Measurements from ENCODE around the gene NYAP2. TPM values are rescaled to one million over a fixed set of nuclear protein-coding genes. Genes with fewer than 3 reads are reported as not detected.

The NYAP2 gene
- total RNA-seq, 1 experiment from 2014 or later: not detected

DNA sequence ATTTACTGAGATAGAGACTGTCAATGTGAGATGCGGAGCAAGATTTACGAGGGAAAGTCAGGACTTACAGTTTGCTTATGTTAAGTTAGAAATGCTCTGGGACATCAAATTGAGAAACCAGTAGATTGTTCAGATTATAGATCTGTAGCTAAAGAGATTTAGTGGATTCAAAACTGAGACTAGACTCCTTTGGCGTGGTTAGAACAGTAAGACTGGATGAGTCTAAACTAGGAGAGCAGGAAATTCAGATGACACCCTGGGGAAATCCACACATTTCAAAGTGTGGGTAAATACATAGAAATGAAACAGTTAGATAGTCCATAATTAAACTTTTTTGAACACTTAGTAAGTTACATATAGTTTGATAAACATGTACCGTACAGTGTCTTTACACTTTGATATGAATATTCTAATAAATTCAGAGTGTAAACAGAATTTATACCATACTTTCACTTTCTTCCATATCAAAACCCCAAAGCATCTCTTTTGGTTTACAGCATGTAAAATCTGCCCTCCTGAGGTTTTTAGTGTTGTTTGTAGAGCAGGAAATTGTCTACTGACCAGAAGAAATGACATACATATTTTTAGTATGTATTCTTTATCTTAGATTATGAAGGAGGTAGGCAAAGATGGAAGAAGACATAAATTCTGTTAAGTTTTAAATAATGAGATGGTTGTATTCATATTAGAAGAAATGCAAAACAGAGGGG is 231.5 kb downstream of the NYAP2 start:
- in situ Hi-C loops (cut with HindIII; ENCODE audit: low pct_unique_long_range_greater_than_20kb, low sequenced_read_pairs): no loop called here
- no peak for DNase-seq (ENCODE audit: low read depth, low spot score)

DNA sequence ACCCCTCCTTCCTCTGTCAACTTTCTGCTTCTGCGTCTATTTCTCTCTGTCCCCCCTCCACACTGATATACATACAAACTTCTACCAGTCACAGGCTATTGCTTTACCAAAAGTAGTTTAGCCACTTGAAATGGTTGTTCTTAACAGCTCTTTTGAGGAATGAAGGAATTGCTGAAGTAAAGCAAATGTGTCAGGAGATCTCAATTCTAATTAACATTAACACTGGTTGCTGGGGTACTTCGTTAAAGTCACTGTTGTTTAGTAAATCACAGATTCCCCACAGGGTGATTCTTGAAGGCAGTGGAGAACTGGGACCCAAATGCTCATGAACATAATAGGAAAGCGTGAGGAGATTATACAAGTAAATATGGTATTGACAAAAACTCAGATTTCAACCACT is 232.8 kb downstream of the NYAP2 start:
- DNase-seq (ENCODE audit: low read depth, low spot score): no peak
- in situ Hi-C loops (cut with HindIII; ENCODE audit: low pct_unique_long_range_greater_than_20kb, low sequenced_read_pairs): no loop called here

DNA sequence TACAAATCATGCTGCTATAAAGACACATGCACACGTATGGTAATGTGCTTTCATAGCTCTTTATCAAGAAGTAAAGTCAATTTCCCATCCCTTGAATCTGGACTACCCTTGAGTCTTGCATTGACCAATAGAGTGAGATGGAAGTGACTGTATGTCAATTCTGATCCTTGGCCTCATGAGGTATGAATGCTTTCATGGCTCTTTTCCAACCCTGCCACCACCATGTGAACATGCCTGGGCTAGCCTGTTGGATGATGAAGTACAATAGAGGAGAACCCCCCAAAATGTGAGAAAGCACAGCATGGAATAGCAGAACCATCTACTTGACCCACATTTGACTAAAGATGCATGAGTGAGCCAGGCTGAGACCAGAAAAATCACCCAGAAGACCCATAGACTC is 237.0 kb downstream of the NYAP2 start:
- no peak for DNase-seq (ENCODE audit: low read depth, low spot score)
- in situ Hi-C loops (cut with HindIII; ENCODE audit: low pct_unique_long_range_greater_than_20kb, low sequenced_read_pairs): no loop called here

DNA sequence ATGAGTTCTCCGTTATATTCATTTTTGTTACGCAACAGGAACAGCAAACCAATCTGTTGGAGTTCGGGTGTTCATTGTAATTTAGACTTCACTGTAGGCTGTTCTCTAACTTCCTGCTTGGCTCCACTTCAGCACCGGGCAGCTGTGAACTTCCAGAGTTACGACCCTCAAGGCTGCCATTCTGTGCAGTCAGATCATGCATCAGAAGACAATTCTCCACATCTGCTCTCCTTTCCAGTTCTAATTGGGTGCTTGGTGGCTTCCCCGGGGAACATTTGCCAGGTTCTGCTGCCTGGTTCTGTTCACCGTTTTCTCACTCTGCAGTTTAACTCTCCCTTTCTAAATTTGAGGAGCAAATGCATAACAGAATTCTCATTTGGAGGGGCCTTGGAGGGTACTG is 237.7 kb downstream of the NYAP2 start:
- DNase-seq (ENCODE audit: low read depth, low spot score): no peak
- in situ Hi-C loops (cut with HindIII; ENCODE audit: low pct_unique_long_range_greater_than_20kb, low sequenced_read_pairs): no loop called here

DNA sequence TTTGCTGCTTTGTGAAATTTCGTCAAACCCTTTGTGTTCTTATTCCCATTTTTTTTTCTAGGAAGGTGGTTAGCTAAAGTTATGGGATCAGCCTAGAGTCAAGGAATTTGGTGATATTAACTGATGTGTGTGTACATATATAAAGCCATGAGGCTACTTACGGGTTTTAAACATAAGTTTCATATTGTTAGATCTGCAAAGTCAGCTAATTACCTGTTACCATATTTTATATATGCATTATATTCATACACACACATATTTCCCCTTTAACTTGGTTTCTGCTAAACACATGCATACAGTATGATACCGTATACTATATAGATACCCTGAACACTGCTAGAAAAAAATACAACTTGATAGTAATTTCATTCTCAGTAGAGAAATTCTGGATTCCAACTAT is 241.0 kb downstream of the NYAP2 start:
- DNase-seq (ENCODE audit: low read depth, low spot score): no peak
- in situ Hi-C loops (cut with HindIII; ENCODE audit: low pct_unique_long_range_greater_than_20kb, low sequenced_read_pairs): no loop called here

DNA sequence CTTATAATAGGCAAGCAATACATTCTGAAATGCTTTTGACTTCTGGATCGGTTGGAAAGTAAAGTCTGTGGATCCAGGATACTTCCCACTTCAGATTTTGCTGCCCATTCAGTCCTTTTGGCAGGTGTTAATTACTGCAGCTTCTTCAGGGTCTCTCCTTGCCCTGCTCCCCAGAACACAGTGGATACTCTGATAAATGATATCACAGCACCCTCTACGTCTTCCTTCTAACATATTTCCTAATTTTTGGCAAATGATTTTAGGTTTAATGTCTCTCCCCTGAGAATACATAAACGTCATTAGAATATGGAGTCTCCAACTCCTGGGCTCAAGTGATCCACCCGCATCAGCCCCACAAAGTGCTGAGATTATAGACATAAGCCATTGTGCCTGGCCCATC is 249.8 kb downstream of the NYAP2 start:
- in situ Hi-C loops (cut with HindIII; ENCODE audit: low pct_unique_long_range_greater_than_20kb, low sequenced_read_pairs): no loop called here
- no peak for DNase-seq (ENCODE audit: low read depth, low spot score)

DNA sequence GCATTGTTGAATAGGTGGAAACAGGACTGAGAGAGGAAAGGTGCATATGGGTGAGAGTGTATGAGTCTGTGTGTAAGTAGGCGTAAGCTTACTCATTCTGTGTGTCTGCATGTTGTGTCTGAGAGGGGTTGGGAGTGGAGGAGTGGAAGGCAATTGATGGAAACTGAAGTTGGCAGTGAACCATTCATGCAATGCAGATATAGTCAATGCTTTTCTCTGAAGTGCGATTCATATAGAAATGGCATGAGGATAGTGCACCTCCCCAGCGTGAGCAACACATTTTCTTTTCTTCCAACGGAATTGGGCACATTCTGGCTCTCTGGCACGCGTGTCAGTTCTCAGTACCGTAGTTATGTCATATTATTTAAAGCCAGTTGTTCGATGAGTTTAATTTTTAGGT is 250.5 kb downstream of the NYAP2 start:
- DNase-seq (ENCODE audit: low read depth, low spot score): no peak
- in situ Hi-C loops (cut with HindIII; ENCODE audit: low pct_unique_long_range_greater_than_20kb, low sequenced_read_pairs): no loop called here

DNA sequence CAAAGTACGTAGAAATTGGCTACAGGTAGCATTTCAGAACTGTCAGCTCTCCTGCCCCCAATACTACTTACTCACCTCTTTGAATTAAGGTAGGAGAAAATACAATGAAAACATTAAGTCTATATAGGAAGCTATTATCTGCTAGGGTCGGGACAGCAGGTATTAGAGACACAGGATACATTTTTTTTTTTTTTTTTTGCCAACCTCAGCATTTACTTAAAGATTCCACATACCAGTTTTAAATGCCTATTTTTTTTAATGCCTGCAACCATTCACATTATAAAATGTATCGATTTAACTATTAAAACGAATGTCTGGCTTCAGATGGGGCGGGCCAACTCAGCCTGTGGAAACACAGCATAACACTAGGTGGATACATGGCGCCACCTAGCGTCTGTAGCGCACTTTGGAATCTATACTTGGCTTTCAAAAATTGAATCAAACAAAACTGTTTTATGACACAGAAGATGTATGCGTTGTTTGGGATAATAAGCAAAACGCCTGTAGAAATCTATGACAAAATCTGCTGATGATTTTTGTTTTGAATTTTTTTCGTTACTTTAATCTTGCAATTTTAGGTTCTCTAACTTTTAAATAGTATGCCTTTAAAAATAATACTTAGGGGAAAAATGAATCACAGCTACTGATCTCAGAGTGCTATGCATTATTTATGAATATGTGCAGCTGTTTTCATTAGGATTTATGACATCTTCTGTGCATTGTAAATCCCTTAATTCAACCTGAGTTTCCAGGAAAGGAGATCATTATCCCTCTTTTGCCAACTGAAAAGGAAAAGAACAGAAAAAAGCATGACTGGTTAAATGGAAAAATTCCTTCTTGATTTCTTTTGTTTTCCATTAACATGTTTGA is 261.0 kb downstream of the NYAP2 start:
- in situ Hi-C loops (cut with HindIII; ENCODE audit: low pct_unique_long_range_greater_than_20kb, low sequenced_read_pairs): no loop called here
- DNase-seq (ENCODE audit: low read depth, low spot score): peak; percentile 72

DNA sequence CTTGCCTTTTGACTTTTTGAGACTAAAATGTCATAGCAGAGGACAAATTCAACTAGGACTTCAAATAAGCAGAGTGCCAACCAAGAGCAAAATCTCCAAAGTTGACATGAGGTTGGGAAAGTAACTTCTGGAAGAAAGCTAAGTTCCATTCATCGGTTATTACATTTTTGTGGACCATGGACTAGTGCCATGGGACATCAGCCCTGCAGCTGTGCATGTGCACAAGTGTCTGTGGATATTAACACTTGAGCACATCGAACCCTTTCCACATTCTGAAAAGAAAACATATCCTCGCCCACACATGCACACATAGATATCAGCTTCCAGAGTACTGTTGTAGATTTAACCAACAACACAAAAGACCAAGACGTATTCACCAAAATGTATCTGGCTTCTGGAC is 262.6 kb downstream of the NYAP2 start:
- in situ Hi-C loops (cut with HindIII; ENCODE audit: low pct_unique_long_range_greater_than_20kb, low sequenced_read_pairs): no loop called here

DNA sequence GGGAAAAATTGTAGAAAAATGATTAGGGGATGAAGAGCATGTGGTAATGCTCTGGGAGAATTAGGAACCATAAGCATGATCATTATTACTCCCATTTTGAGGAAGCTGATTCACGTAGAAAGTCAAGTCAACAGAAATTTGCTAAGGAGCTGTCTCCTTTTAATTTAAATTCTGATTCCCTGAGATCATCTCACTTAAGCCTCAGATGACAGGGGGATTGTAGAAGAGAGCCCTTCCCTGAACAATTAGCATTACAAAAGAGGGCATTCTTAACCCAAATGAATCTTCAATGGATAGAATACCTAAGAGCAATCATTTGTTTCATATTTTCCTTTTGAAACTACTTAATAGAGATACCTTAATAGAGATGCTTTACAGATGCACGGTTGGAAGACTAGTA is 267.9 kb downstream of the NYAP2 start:
- in situ Hi-C loops (cut with HindIII; ENCODE audit: low pct_unique_long_range_greater_than_20kb, low sequenced_read_pairs): no loop called here
- no peak for DNase-seq (ENCODE audit: low read depth, low spot score)

More for the DNA sequence above, 262.6 kb downstream of the NYAP2 start:
- no peak for DNase-seq (ENCODE audit: low read depth, low spot score)

DNA sequence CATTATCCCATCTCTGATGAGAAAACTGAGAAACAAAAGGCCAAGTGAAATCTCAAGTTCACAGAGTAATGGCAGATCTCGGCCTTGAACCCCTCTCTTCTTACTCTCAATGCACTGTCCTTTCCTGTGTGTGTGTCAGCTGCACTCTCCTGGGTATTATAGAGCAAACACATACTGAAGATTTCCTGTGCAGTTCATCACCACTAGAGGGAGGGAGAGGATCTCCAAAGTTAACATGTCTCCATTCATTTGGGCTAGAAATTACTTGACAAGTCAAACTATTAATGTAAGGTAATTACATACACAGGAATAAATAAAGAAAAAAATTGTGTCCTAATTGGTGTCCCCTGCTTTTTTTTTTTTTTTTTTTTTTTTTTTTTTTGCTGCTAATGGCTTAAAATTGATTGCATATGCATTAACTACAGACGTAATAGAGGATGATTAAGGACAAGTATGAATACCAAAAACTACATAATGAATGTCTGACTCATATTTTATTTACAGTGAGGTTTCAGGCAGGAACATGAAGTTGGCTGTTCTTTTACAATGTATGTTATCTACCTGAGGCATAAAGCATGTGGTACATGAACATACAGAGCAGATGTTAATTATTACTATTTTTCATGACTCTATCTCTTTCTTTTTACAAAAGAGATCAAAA is 269.2 kb downstream of the NYAP2 start:
- DNase-seq (ENCODE audit: low read depth, low spot score): peak; percentile 81
- in situ Hi-C loops (cut with HindIII; ENCODE audit: low pct_unique_long_range_greater_than_20kb, low sequenced_read_pairs): no loop called here

DNA sequence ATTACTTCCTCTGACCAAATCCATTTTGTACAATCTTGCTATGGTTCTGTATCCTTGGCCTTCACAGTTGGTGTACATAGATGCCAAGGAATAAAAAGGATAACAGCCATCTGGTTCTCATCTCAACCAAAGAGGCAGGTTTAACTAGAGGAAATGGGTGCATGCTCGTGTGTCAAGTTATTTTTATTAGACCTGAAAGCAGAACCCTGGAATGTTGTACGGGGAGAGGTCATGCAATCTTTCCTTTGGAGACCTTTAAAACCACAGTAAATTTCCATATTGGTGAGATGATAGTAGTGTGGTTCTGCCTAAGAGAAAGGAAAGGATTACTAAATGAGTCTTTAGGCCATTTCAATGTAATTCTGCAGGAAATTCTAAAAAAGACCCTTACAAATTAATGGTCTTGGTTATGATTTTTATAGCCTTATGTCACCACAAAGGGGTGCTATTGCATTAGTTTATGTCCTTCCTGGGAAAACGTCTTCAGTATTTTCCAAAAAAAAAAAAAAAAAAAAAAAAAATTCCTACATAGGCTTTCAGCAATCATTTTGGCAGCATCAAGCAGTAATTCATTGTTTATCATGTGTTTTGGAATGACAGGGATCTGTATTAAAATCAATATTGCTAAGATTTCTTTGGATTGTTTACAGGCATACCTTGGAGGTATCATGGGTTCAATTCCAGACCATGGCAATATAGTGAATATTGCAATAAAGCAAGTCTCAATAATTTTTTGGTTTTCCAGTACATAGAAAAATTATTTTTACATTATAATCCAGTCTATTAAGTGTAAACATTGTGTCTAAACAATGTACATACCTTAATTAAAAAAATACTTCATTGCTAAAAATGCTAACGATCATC is 270.8 kb downstream of the NYAP2 start:
- DNase-seq (ENCODE audit: low read depth, low spot score): peak; percentile 65
- in situ Hi-C loops (cut with HindIII; ENCODE audit: low pct_unique_long_range_greater_than_20kb, low sequenced_read_pairs): no loop called here

DNA sequence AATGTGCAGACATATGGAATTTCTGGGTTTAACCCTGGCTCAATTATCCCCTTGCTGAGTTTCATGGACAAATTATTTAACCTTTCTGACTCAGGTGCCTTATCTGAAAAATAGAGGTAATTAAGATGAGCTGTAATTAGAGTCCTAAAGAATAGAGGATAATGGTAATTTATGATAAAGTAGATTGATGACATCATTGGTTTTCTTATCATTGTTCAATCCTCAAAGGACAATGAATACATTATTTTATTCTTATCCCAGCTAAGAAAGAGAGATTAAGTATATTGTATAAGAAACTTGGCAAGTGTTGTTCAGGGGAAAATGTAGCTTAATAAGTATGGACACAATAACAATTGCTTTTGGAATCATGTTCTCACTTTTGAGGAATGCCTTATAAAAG is 279.3 kb downstream of the NYAP2 start:
- DNase-seq (ENCODE audit: low read depth, low spot score): no peak
- in situ Hi-C loops (cut with HindIII; ENCODE audit: low pct_unique_long_range_greater_than_20kb, low sequenced_read_pairs): no loop called here

DNA sequence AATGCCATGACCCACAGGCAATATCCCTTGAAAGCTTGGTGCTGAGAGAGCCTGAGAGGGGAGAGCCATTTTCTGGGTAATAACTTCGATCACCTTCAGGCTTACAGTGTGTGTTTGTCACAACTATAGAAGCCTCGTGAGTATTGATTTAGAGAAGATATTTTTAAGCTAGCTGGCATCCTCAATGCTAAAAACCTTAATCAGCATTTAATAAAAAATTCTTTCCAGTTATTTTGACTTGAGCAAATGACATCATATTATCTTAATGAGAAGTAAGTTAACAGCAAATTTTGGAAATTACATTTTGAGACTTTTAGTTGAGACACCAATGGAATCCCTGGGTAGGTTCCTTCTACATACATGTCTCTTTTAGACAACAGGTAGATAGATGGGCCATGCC is 283.7 kb downstream of the NYAP2 start:
- no peak for DNase-seq (ENCODE audit: low read depth, low spot score)
- in situ Hi-C loops (cut with HindIII; ENCODE audit: low pct_unique_long_range_greater_than_20kb, low sequenced_read_pairs): no loop called here

DNA sequence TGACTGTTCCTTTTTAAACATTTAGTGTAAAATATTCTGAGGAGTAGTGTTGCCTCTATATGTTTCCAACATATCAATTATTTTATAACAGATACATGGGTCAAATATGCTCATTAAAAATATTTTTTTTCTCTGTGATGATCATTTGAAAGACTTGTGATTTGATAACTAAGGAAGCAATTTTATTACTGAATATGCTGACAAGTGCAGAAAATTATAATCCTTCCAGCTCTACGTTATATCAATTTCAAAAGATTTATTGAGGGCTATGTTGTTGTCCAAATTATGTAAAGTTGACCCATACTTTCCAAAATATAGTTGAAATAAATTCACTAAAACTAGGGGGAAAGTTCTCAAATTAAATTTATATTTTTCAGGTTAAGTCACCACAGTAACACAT is 290.6 kb downstream of the NYAP2 start:
- in situ Hi-C loops (cut with HindIII; ENCODE audit: low pct_unique_long_range_greater_than_20kb, low sequenced_read_pairs): no loop called here
- no peak for DNase-seq (ENCODE audit: low read depth, low spot score)

DNA sequence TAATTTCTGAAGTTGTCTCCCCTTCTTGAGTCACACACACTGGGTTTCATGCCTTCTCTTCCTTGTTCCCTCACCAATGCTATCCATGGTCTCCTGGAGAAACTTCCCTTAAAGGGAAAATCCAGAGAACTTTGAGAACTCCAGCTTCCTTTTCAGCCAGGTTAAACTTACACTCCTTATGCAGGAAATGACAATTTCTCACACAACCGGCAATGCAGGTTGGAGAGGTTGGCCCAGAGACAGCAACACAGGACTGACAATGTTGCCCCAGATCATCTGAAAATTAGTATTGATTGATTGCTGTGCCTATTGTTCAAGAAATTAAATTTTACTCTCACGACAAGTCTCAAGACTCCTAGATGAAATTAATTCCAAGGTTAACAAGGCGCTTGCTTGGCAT is 292.2 kb downstream of the NYAP2 start:
- DNase-seq (ENCODE audit: low read depth, low spot score): no peak

DNA sequence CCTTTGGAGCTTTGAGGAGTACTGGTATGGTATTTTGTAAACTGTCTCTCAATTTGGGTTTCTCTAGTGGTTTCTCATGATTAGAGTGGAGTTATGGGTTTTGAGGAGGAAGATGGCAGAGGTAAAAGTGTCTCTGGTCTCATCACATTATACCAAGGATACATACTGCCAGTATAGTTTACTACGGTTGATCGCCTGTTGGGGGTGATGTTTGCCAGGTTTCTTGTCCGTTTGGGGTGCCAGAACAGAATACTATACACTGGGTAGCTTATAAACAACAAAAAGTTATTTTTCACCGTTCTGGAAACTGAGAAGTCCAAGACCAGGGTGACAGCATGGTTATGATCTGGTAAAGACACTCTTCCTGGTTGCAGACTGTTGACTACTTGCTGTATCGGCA is 293.7 kb downstream of the NYAP2 start:
- peak; percentile 23 for DNase-seq (ENCODE audit: low read depth, low spot score)
- in situ Hi-C loops (cut with HindIII; ENCODE audit: low pct_unique_long_range_greater_than_20kb, low sequenced_read_pairs): no loop called here

More for the DNA sequence above, 292.2 kb downstream of the NYAP2 start:
- in situ Hi-C loops (cut with HindIII; ENCODE audit: low pct_unique_long_range_greater_than_20kb, low sequenced_read_pairs): no loop called here

DNA sequence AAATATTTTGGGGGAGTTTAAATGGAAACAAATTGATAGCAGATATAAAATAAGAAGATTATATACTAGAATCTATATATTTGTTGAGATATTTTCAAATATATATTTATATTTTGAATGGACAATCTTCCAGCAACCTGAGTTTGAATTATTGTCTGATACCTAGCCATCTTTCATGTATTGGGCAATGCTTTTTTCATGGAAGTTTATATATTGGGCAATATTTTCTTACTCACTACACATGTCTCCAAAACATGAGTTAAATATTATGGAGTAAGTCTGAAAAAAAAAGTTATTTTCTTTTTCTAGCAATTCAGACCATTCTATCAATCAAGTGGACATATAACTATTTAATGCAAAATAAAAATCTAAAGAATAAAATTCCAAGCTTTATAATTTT is 295.2 kb downstream of the NYAP2 start:
- no peak for DNase-seq (ENCODE audit: low read depth, low spot score)
- in situ Hi-C loops (cut with HindIII; ENCODE audit: low pct_unique_long_range_greater_than_20kb, low sequenced_read_pairs): no loop called here

All from SK-MEL-5 (cell line).